ENCODE results near the gene SFXN2. TPM values are rescaled to one million over a fixed set of nuclear protein-coding genes. Genes with fewer than 3 reads are reported as not detected.

The SFXN2 gene
- total RNA-seq, 1 donor from 2014 or later = 4.2 TPM

DNA sequence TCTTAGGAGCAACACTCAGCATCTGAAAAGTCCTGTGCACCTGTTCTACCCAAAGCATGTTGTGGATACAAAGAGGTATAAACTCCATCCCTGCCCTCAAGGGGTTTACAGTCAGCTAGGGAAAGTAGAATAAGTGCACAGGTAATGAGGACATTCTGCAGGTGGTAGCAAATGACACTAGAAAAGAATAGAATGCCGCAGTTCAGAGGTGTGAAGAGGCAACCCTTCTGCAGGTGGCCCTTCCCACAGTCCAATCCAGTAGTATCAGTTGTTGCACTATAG, 66.0 kb downstream of the SFXN2 start:
- peak overlapping the region in 1 of 3 donors; percentile 63 for H3K9ac ChIP-seq (ENCODE audit: low read depth in 1 of 3, low read length in 3 of 3)
- H3K4me3 ChIP-seq (ENCODE audit: low read length in 3 of 3) = peak overlapping the region; percentile 0 to 54 (median 22)
- H3K36me3 ChIP-seq (ENCODE audit: control insufficient read depth in 3 of 3, insufficient read depth in 3 of 3, low read length in 3 of 3) = peaks cover 0 to 4% (median 0%) of the 10 kb centered on the region in 3 donors
- no peaks in the 10 kb centered on the region for H3K27me3 ChIP-seq (ENCODE audit: control insufficient read depth in 3 of 3, insufficient read depth in 3 of 3, low read length in 3 of 3)
- no peaks in the 10 kb centered on the region for H3K9me3 ChIP-seq (ENCODE audit: control insufficient read depth in 3 of 3, low read length in 3 of 3)
- H3K27ac ChIP-seq (ENCODE audit: low read depth, low read length) = peak overlapping the region; percentile 100
- peaks cover 75 to 88% (median 82%) of the 10 kb centered on the region in 3 donors for H3K4me1 ChIP-seq (ENCODE audit: control insufficient read depth in 3 of 3, insufficient read depth in 3 of 3, low read length in 3 of 3)

DNA sequence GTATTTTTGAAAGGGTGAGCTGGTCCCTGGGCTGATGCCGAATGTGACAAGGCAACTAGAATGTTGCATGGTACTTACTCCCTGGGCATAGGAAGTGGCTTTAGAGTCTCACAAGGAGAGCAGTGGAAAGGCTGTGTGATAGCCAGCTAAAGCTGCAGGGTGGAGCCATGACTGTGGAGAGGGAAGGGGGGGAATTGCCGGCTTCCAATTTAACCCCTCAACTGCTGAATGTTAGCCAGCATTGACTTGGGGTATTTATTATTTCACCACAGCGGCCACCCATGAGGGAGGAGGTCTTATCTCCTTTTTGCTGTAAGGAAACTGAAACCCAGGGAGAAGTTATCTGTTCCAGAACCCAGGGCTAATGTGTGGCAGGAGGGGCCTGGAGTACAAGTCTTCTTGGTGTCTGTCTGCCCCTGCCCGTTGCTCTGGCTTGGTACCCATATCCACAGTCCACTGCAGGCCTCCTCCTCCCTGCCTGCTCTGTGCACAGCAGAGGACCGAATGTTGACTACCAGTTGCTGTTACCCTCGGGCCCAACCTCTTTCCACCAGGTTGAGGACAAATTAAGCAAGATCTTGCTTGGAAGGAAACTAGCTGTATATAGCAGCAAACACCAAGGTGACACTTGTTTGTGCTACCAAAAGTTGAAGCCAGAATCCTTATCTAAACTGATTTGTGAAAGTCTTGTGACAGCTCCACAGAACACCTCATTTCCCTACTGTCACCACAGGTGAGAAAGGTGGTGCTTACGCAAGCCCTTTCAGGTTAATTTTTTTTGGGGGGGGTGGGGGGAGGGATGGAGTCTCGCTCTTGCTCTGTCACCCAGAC, 66.9 kb downstream of the SFXN2 start:
- no peaks in the 10 kb centered on the region for H3K27me3 ChIP-seq (ENCODE audit: control insufficient read depth in 3 of 3, insufficient read depth in 3 of 3, low read length in 3 of 3)
- peaks cover 78 to 88% (median 87%) of the 10 kb centered on the region in 3 donors for H3K4me1 ChIP-seq (ENCODE audit: control insufficient read depth in 3 of 3, insufficient read depth in 3 of 3, low read length in 3 of 3)
- peak overlapping the region; percentile 100 for H3K27ac ChIP-seq (ENCODE audit: low read depth, low read length)
- peaks cover 0 to 4% (median 0%) of the 10 kb centered on the region in 3 donors for H3K36me3 ChIP-seq (ENCODE audit: control insufficient read depth in 3 of 3, insufficient read depth in 3 of 3, low read length in 3 of 3)
- H3K9ac ChIP-seq (ENCODE audit: low read depth in 1 of 3, low read length in 3 of 3) = peak overlapping the region; percentile 52 to 63 (median 63)
- no peaks in the 10 kb centered on the region for H3K9me3 ChIP-seq (ENCODE audit: control insufficient read depth in 3 of 3, low read length in 3 of 3)
- peak overlapping the region; percentile 19 to 54 (median 49) for H3K4me3 ChIP-seq (ENCODE audit: low read length in 3 of 3)

DNA sequence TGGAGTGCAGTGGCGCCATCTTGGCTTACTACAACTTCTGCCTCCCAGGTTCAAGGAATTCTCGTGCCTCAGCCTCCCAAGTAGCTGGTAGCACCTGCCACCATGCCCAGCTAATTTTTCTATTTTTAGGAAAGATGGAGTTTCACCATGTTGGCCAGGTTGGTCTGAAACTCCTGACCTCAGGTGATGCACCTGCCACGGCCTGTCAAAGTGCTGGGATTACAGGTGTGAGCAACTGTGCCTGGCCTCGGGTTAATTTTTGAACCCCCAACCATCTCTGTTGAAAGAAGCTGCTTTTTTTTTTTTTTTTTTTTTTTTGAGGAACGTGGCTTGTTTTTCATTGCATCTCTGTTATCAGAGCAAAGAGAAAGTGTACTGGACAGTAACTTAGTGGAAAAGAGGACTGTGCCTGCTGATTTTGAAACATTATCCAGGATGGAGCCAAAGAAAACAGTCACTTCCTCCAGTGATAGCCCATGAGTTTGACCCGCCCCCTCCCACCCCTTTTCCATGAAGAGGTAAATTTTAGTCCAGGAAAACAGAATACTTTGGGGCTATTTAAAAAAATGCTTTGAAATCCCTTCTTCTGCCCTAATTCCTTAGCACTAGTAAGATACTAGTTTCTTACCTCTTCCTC, 67.6 kb downstream of the SFXN2 start:
- Histone ChIP-seq H3K4me1 (ENCODE audit: control insufficient read depth in 3 of 3, insufficient read depth in 3 of 3, low read length in 3 of 3) (peaks cover 85 to 88% (median 87%) of the 10 kb centered on the region in 3 donors), H3K4me3 (ENCODE audit: low read length in 3 of 3) (peak overlapping the region in 2 of 3 donors; percentile 45 to 62), H3K36me3 (ENCODE audit: control insufficient read depth in 3 of 3, insufficient read depth in 3 of 3, low read length in 3 of 3) (peaks cover 0 to 4% (median 0%) of the 10 kb centered on the region in 3 donors), H3K27ac (ENCODE audit: low read depth, low read length) (peak overlapping the region; percentile 100), H3K27me3 (ENCODE audit: control insufficient read depth in 3 of 3, insufficient read depth in 3 of 3, low read length in 3 of 3) (no peaks in the 10 kb centered on the region), H3K9ac (ENCODE audit: low read depth in 1 of 3, low read length in 3 of 3) (peak overlapping the region; percentile 30 to 80 (median 68)), H3K9me3 (ENCODE audit: control insufficient read depth in 3 of 3, low read length in 3 of 3) (no peaks in the 10 kb centered on the region)

DNA sequence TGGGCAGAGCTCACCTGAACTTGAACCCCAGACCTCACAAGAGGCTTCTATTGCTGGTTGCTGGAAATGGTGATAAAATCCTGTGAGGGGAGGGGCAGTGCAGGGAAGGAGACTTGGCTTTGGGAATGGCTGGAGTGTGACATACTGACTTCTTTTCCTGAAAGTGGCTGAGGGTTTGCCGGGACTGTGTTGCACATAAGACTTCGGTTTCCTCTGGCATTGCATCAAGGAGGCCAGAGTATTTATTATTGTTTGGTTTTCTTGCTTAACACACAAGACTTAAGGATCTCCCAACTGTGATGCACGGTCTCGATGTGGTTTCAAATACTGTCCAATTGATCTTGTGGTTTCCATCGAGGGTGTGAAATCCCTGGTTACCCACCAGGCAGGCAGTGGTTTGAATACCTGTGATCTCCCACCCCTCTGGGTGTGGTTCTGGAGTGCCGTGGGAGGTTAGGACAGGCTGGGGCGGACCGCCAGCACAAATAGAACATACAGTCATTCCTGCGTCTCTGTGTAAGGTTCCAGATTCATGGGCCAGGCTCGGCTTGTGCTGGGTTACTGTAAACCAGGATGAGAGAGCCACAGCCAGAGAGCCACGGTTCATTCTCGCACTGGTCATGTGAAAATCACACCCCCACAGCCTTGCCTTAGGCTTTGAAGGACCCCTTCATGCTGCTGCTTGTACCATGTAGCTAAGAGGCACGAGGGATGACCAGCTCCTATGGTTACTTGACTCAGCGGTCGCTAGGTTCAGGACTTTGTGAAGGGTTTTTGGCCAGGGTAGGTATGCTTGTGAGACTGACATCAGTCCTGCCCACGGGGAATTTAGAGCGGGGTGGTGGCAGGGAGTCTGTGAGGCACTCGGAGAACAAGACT, 68.5 kb downstream of the SFXN2 start:
- Histone ChIP-seq H3K27ac (ENCODE audit: low read depth, low read length) (peak overlapping the region; percentile 100), H3K27me3 (ENCODE audit: control insufficient read depth in 3 of 3, insufficient read depth in 3 of 3, low read length in 3 of 3) (no peaks in the 10 kb centered on the region), H3K4me1 (ENCODE audit: control insufficient read depth in 3 of 3, insufficient read depth in 3 of 3, low read length in 3 of 3) (peaks cover 83 to 86% (median 83%) of the 10 kb centered on the region in 3 donors), H3K9ac (ENCODE audit: low read depth in 1 of 3, low read length in 3 of 3) (peak overlapping the region; percentile 30 to 80 (median 68)), H3K36me3 (ENCODE audit: control insufficient read depth in 3 of 3, insufficient read depth in 3 of 3, low read length in 3 of 3) (peaks cover 0 to 4% (median 0%) of the 10 kb centered on the region in 3 donors), H3K9me3 (ENCODE audit: control insufficient read depth in 3 of 3, low read length in 3 of 3) (no peaks in the 10 kb centered on the region), H3K4me3 (ENCODE audit: low read length in 3 of 3) (peak overlapping the region; percentile 45 to 67 (median 62))

DNA sequence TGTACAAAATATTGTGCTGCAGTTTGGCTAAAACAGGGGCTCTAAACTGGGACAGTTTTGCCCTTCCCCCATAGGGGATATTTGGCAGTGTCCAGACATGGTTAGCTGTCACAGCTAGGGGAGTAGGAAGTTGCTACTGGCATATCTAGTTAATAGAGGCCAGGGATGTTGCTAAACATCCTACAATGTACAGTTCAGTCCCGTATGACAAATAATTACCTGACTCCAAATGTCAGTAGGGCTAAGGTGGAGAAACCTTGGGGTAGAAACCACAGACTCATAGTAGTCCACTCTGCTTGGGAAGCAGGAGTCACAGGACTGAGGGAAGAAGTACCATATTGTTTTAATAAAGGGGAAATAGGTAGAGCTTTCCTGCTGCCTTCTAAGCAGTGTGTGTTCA, 69.1 kb downstream of the SFXN2 start:
- Histone ChIP-seq H3K27me3 (ENCODE audit: control insufficient read depth in 3 of 3, insufficient read depth in 3 of 3, low read length in 3 of 3) (no peaks in the 10 kb centered on the region), H3K36me3 (ENCODE audit: control insufficient read depth in 3 of 3, insufficient read depth in 3 of 3, low read length in 3 of 3) (peaks cover 0 to 4% (median 0%) of the 10 kb centered on the region in 3 donors), H3K27ac (ENCODE audit: low read depth, low read length) (peak overlapping the region; percentile 100), H3K9ac (ENCODE audit: low read depth in 1 of 3, low read length in 3 of 3) (peak overlapping the region; percentile 30 to 80 (median 68)), H3K4me1 (ENCODE audit: control insufficient read depth in 3 of 3, insufficient read depth in 3 of 3, low read length in 3 of 3) (peaks cover 76 to 80% (median 79%) of the 10 kb centered on the region in 3 donors), H3K9me3 (ENCODE audit: control insufficient read depth in 3 of 3, low read length in 3 of 3) (no peaks in the 10 kb centered on the region), H3K4me3 (ENCODE audit: low read length in 3 of 3) (peak overlapping the region; percentile 45 to 67 (median 62))

DNA sequence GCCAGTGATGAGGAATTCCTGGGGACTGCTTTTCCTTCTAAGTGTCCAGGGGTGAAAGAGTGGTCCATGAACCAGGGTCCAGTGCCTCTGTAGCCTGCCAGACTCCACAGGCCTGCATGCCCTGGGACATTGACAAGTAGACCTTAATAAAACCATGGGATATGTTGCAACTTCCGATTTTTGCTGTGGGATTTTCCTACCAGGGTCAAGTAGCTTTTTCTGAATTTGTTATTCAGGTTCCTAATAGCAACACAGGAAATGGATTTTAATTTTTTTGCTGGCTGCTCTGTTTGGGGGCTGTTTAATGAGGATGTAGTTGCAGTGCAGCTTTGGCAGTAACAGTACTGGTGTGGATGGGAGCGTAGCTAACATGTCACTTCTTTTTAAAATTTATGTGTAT, 71.4 kb downstream of the SFXN2 start:
- peak overlapping the region; percentile 6 to 52 (median 45) for H3K4me3 ChIP-seq (ENCODE audit: low read length in 3 of 3)
- peaks cover 61 to 66% (median 66%) of the 10 kb centered on the region in 3 donors for H3K4me1 ChIP-seq (ENCODE audit: control insufficient read depth in 3 of 3, insufficient read depth in 3 of 3, low read length in 3 of 3)
- peak overlapping the region; percentile 72 for H3K27ac ChIP-seq (ENCODE audit: low read depth, low read length)
- H3K9ac ChIP-seq (ENCODE audit: low read depth in 1 of 3, low read length in 3 of 3) = peak overlapping the region in 2 of 3 donors; percentile 58 to 69
- no peaks in the 10 kb centered on the region for H3K36me3 ChIP-seq (ENCODE audit: control insufficient read depth in 3 of 3, insufficient read depth in 3 of 3, low read length in 3 of 3)
- H3K9me3 ChIP-seq (ENCODE audit: control insufficient read depth in 3 of 3, low read length in 3 of 3) = no peaks in the 10 kb centered on the region
- no peaks in the 10 kb centered on the region for H3K27me3 ChIP-seq (ENCODE audit: control insufficient read depth in 3 of 3, insufficient read depth in 3 of 3, low read length in 3 of 3)

GRCh38 chr10:102791754-102792395, 77.4 kb downstream of the SFXN2 start:
- Histone ChIP-seq H3K27me3 (ENCODE audit: control insufficient read depth in 3 of 3, insufficient read depth in 3 of 3, low read length in 3 of 3) (no peaks in the 10 kb centered on the region), H3K9me3 (ENCODE audit: control insufficient read depth in 3 of 3, low read length in 3 of 3) (no peaks in the 10 kb centered on the region), H3K36me3 (ENCODE audit: control insufficient read depth in 3 of 3, insufficient read depth in 3 of 3, low read length in 3 of 3) (peaks cover 0 to 3% (median 0%) of the 10 kb centered on the region in 3 donors), H3K27ac (ENCODE audit: low read depth, low read length) (peak overlapping the region; percentile 48), H3K4me1 (ENCODE audit: control insufficient read depth in 3 of 3, insufficient read depth in 3 of 3, low read length in 3 of 3) (peaks cover 58 to 74% (median 67%) of the 10 kb centered on the region in 3 donors), H3K4me3 (ENCODE audit: low read length in 3 of 3) (peak overlapping the region in 2 of 3 donors; percentile 7 to 35), H3K9ac (ENCODE audit: low read depth in 1 of 3, low read length in 3 of 3) (peak overlapping the region; percentile 15 to 57 (median 18))
